ENCODE results near the gene SLC22A4. TPM values are rescaled to one million over a fixed set of nuclear protein-coding genes. Genes with fewer than 3 reads are reported as not detected.

Gene SLC22A4
- total and polyA plus RNA-seq, 2 of the 8 experiments (the other 6 are each of a cell fraction or from before 2014, with no cell fraction given) = 0.45 to 0.60 TPM

DNA sequence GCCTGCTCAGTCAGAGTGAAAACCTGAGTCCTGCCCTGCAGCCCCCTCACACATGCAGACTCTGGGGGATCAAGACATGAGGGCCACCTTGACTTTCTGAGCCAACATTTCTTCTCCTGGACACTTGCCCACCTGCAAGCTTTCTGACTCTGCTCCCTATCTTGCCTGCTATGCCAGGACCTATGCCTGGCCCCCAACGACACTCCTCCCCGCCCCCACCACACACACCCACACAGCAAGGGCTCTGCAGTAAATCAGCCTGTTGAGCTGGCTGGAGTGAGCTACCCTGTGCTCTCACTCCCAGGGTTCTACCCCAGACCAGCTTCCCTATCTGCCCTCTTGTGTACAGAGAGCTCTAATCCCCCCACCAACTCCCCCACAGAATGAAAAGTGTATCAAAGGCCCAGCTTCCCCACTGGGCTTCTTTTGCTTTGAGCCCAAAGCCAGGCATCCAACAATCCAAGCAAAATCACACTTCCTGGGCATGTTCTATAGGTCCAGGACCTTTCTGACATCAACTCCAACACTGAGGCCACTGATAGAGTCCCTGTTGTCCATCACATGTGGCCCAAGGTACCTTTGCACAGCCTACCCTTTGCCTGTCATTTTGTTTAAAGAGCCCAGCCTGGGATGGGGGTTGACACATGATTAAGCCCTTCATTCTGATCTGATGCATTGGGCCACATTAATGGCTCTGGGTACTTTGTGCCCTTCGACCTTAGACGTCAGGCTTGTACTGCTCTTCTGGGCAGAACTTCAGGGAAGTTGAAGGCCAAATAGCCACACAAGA, 29.5 kb upstream of the SLC22A4 start (continued):
- TF ChIP-seq SIN3A (conservative IDR thresholded peaks at IDR 0.05 in 1 of 2, IDR thresholded peaks at IDR 0.05 in 1 of 2; ENCODE audit: low read depth in 1 of 2, low read length in 2 of 2) = no peak
- no peak for TF ChIP-seq SP2 (IDR thresholded peaks at IDR 0.05; ENCODE audit: low read length)
- no peak for TF ChIP-seq BCL11A (IDR thresholded peaks at IDR 0.05; ENCODE audit: low read depth in 2 of 2, low read length in 2 of 2)
- TF ChIP-seq GTF2F1 (IDR thresholded peaks at IDR 0.05; ENCODE audit: borderline replicate concordance, low read depth, low read length) = no peak
- no peak for TF ChIP-seq CHD2 (IDR thresholded peaks at IDR 0.05; ENCODE audit: low read length)
- no peak for TF ChIP-seq KDM5A (IDR thresholded peaks at IDR 0.05; ENCODE audit: low read length)
- TF ChIP-seq CHD1 (IDR thresholded peaks at IDR 0.05; ENCODE audit: low read depth, low read length) = no peak
- TF ChIP-seq CEBPB (IDR thresholded peaks at IDR 0.05; ENCODE audit: low read depth, low read length) = no peak

Measured in H1 (cell line).